GM19467 (cell line): Measurements from ENCODE around the gene SERPINA9.
"Not testable (repeated sequence)": the region's sequence is repeated elsewhere in the genome, so short reads cannot be mapped to it uniquely, and the experiment has no call there.

Source experiments
- ATAC-seq: cut with Tn5 transposase; IDR thresholded peaks from one replicate; pipeline ENCODE4 v1.9.1; 2021; ENCODE audit warnings: mild to moderate bottlenecking, moderate library complexity; ENCODE audit not compliant: unreplicated experiment

SERPINA9 gene, protein sequence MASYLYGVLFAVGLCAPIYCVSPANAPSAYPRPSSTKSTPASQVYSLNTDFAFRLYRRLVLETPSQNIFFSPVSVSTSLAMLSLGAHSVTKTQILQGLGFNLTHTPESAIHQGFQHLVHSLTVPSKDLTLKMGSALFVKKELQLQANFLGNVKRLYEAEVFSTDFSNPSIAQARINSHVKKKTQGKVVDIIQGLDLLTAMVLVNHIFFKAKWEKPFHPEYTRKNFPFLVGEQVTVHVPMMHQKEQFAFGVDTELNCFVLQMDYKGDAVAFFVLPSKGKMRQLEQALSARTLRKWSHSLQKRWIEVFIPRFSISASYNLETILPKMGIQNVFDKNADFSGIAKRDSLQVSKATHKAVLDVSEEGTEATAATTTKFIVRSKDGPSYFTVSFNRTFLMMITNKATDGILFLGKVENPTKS

DNA sequence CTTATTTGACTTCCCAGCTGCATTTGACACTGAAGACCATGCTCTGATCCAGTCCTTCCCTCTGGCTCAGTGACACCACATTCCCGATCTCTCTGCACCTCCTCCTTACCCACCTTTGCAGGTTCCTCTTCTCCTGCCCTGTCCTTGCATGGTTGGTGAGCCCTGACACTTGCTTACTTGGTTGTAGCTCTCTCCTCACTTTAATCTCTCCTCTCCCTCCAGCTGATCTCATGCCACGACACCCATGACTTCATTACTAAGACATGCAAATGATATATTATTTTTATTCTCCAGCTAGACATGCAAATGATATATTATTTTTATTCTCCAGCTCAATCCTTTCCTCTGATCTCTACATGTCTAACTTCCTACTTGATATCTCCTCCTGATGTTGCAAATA lies at the start of gene SERPINA9:
SERPINA9 (minus strand) TSS at position 175 of the 400 bp plus-strand sequence. CDS start 6,357 bp downstream, outside the sequence.
- ATAC-seq: no peak

DNA sequence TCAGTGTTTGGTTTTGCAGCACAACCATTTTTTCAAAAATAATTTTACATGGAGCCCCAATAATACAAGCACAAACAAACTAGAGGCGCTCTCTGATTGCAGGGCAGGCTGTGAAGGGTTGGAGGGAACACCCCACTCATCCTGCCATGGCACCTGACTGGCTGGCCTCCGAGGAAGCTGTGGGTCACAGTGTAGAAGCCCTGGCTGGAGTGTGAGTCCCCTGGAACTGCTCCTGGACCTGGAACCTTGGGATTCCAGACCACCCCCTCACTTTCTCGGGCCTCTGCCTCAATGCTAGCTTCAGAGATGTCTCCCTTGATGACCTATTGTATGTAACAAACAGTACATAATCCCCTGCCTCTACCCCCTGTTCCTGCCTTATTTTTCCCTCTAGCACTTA lies 48.1 kb upstream of the SERPINA9 start:
- ATAC-seq: no peak

DNA sequence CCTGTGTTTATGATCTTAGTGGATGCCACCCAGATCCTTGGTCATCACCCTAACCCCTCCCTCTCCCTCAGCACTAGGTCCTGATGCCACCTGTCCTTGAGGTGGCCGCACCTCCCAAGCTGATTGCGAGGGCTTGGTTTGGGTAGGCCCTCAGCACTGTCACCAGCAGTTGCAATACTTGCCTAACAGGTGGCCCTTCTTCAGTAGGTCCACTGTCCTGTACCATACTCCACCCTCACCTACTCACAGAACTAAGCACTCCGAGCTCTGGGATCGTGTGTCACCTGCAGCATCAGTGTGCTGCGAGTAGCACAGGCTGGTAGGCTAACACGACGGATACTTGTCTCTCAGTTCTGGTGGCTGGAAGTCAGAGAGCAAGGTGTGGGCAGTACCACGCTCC lies 47.3 kb upstream of the SERPINA9 start:
- no peak for ATAC-seq

DNA sequence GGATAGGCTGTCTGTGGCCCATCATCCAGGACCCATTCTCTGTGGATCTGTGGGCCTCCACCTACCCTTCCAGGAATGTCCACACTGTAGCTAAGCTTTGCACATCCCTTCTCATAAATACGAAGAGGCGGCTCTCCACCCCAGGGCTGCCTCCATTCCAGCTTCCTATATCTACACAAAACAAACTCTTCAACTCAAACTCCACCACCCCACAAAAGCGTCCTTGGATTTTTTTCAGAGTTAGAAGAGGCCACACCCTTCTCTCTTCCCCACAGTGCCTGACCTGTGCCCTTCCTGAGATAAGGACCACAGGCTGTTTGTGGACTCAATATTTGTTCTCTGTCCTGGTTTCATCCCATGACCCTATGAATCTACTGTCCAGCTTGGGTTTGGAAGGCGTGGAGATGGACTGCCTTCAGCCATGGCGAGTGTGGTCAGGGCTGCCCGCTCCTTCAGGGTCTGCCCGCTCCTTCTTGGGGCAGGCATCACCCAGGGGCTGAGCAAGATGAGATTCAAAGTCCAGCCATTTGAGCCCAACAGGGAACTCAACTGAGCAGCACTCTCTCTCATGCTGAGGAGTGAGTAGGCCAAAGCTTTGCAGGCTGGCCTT lies 46.2 kb upstream of the SERPINA9 start:
- ATAC-seq: no peak

GRCh38 chr14:94521375-94522114 lies 45.5 kb upstream of the SERPINA9 start:
- ATAC-seq: no peak

- no peak for ATAC-seq
These were observed 41.8 kb upstream of the SERPINA9 start for GRCh38 chr14:94517641-94518257.

GRCh38 chr14:94517248-94517640 lies 41.2 kb upstream of the SERPINA9 start:
- no peak for ATAC-seq

- ATAC-seq: no peak
These were observed 39.9 kb upstream of the SERPINA9 start for GRCh38 chr14:94515856-94516255.

- no peak for ATAC-seq
These were observed 39.4 kb upstream of the SERPINA9 start for GRCh38 chr14:94515426-94515825.

GRCh38 chr14:94514351-94514750 lies 38.4 kb upstream of the SERPINA9 start:
- no peak for ATAC-seq

DNA sequence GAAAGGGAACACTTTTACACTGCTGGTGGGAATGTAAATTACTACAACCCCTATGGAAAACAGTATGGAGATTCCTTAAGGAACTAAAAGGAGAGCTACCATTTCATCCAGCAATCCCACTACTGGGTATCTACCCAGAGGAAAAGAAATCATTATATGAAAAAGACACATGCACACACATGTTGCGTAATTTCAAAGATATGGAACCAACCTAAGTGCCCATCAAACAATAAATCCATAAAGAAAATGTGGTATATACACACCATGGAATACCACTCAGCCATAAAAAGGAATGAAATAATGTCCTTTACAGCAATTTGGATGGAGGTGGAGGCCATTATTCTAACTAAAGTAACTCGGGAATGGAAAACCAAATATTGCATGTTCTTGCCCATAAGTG lies 34.5 kb upstream of the SERPINA9 start:
- not testable (repeated sequence) for ATAC-seq

- ATAC-seq: no peak
These were observed 33.4 kb upstream of the SERPINA9 start, which contains the start of gene SERPINA12 for GRCh38 chr14:94509356-94509755. SERPINA12 (minus strand) TSS chr14:94509469; CDS start chr14:94498397, 11,072 bp downstream.

DNA sequence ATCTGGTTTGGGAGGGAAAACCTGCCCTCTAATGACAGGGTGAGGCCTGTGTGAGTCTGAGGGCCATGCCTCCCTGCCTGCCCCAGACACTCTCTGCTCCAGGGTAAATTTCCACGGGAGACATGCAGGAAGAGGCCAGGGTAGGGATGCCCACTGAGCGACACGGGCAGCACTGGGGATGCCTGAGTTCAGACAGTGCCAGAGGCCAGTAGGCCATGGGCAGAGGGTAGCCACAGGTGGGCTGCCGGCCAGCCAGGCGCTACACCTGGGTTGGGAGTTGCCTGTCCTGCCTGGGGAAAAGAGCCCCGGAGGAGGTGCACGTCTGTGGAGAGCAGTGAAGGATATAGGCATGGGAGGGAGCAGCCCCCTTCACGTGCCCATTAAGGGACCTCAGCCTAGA lies 29.6 kb upstream of the SERPINA9 start:
- ATAC-seq: no peak

- ATAC-seq: no peak
These were observed 29.2 kb upstream of the SERPINA9 start for GRCh38 chr14:94505206-94505605.

GRCh38 chr14:94501588-94502516 lies 25.9 kb upstream of the SERPINA9 start:
- no peak for ATAC-seq

- no peak for ATAC-seq
These were observed 24.3 kb upstream of the SERPINA9 start for GRCh38 chr14:94500264-94500663.

GRCh38 chr14:94499673-94500072 lies 23.7 kb upstream of the SERPINA9 start:
- no peak for ATAC-seq

- ATAC-seq: no peak
These were observed 22.2 kb upstream of the SERPINA9 start for GRCh38 chr14:94498215-94498614.

DNA sequence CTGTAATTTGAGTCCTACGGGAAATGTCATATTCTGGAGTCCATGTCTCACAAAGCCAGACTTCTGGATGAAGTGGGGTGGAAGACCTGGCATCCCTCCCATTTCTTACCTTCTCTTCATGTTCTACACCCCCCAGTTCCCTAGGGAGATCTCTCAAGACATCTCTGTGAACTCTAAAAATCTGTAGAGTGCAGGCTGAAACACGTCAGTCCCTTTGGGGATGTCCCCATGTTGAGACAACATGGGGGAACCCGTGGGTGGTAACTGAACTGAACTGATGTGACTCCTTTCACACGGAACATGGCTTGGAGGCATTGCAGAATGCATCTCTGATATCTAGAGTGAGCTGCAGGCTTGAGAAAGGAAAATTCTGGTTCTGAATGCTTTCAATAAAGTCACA lies 18.1 kb upstream of the SERPINA9 start:
- ATAC-seq: no peak

DNA sequence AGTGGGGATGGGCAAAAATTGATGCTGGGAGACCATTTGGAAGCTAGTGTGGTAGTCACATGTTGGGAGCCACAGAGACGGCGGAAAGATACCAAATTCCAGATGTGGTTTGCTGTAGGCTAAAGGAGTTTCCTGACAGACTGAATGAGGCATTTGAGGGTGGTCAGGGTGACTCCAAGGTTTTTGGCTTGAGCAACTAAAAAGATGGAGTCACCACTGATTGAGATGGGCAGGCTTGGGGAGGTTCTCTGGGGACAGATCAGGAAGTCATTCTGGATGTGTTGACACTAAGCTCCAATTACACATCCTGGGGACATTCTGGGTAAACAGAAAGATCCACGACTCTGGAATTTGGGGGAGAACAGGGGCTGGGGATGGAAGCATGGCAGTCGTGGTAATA lies 15.5 kb upstream of the SERPINA9 start:
- no peak for ATAC-seq
